Adrenal gland (tissue), 12 donors: ENCODE measurements around the gene LRRC14B. TPM values are rescaled to one million over a fixed set of nuclear protein-coding genes. Genes with fewer than 3 reads are reported as not detected.

Experiments used
- DNase-seq, 7 donors: peaks; one replicate each; pipeline ENCODE4 v3.0.0-alpha.2; 2019 to 2020
- H3K27ac ChIP-seq, 5 donors: fragments of 200-600 bp; sonication (generic) in 4 of 5; 1 replicate in 3 of 5; 2 replicates in 2 of 5; pipeline versions ENCODE4 v1.5.1 to v1.8.0; 2016 to 2020; ENCODE audit warnings: mild to moderate bottlenecking in 1 of 5
- H3K27me3 ChIP-seq: fragments of 200-600 bp; 2 replicates; pipeline ENCODE4 v1.8.0; 2021
- H3K36me3 ChIP-seq, 2 donors: fragments of 200-600 bp; replicated peaks in 1 of 2; 1 replicate in 1 of 2; 2 replicates in 1 of 2; pipeline versions ENCODE4 v1.5.1 to v1.8.0; 2018 to 2022
- H3K4me1 ChIP-seq, 2 donors: fragments of 200-600 bp; replicated peaks in 1 of 2; 1 replicate in 1 of 2; 2 replicates in 1 of 2; pipeline versions ENCODE4 v1.5.1 to v1.8.0; 2018 to 2021
- H3K4me3 ChIP-seq, 4 donors: fragments of 200-600 bp; sonication (generic) in 3 of 4; one replicate each; pipeline ENCODE4 v1.5.1; 2016 to 2018
- H3K9me3 ChIP-seq, 3 donors: fragments of 200-600 bp; sonication (generic) in 1 of 3; replicated peaks in 1 of 3; 1 replicate in 2 of 3; 2 replicates in 1 of 3; pipeline versions ENCODE4 v1.5.1 to v1.8.0; 2016 to 2021
- POLR2A ChIP-seq, 2 donors: fragments of 450-650 bp; IDR thresholded peaks; one replicate each; pipeline ENCODE4 v1.6.1; 2017; ENCODE audit warnings: antibody characterized with exemption in 2 of 2, mild to moderate bottlenecking in 2 of 2, moderate library complexity in 1 of 2
- WGBS, 4 donors: extraction: QIAGEN DNeasy Blood & Tissue Kit in 2 of 4; methylation state at CpG; one replicate each; pipeline versions ENCODE4 v1.1.5 to v1.1.7; 2013 to 2017; 5-methylcytosine and 5-hydroxymethylcytosine counted together
- intact Hi-C, 2 donors: fragments of 100-400 bp; cut with DNase I; formaldehyde crosslinking; loops; one replicate each; pipeline versions ENCODE4 v1.14.1 to v1.15.0; 2022 to 2023
- polyA plus RNA-seq, 3 donors: library from polyadenylated mRNA; stranded (reverse); fragments of 200-250 nt in 2 of 3; fragments of 350-450 nt in 1 of 3; fragmentation: Illumina TruSeq in 1 of 3; extraction: RNeasy Lipid Tissue Mini Kit (QIAGEN cat#74804) in 1 of 3; gene quantifications; one replicate each; pipeline ENCODE4 v1.2.3, GENCODE V29; 2013 to 2014
- total RNA-seq, 9 donors: library from RNA; depleted of rRNA in 4 of 9; stranded (reverse); fragments of >200 nt in 4 of 9; fragments of 120-200 nt in 1 of 9; fragmentation: NEBNext Ultra II Directional in 1 of 9; extraction: Animal tissue kit (Norgen Biotek cat#: 25700) in 1 of 9; gene quantifications; one replicate each; pipeline versions ENCODE4 v1.1.0 to v1.2.4, GENCODE V29; 2013 to 2023
- TF ChIP-seq, protein P1 (sequence below), 6 experiments: fragments of 450-650 bp in 4 of 6; fragments of 200-600 bp in 2 of 6; sonication (generic) in 1 of 6; IDR thresholded peaks; 1 replicate in 5 of 6; 2 replicates in 1 of 6; pipeline versions ENCODE4 v1.5.1 to v1.8.0; 2016 to 2021; ENCODE audit warnings: antibody characterized with exemption in 6 of 6, mild to moderate bottlenecking in 2 of 6, moderate library complexity in 1 of 6
- donor health status: healthy with polysubstance abuse.
- donor health status: Bipolar disorder and iron deficiency.
- donor health status: DM: yes; HTN: yes; CAD: no.
- donor health status: DM: no; HTN: no; CAD: no.
- donor health status: DM: no; HTN: no; CAD: no.
- donor health status: DM: yes; HTN: yes; CAD: no.

LRRC14B gene
- total and polyA plus RNA-seq, 12 donors: 0.11 TPM; not detected in 11

DNA sequence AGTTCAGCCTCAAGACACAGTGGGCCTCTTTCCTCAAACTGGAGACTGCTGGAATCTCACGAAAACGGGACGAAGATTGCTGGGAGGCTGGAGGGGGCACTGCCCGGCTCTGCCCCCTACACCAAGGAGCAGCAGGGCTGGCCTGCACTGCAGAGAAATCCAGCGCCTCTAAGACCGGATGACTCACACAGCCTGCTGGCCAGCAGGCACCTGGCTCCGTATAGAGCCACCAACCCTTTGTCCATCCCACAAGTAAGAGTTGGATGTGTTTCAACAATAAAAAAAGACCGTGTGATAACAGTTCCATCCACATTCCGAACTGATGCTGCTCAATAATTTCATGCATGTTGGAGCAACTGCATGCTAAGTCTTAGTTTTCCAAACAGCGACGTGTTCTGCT lies 15.1 kb downstream of the LRRC14B start:
- Histone ChIP-seq H3K4me3 (no peak overlapping the region), H3K27ac (peak overlapping the region in 1 of 5 donors; percentile 31), H3K9me3 (no peaks in the 10 kb centered on the region), H3K27me3 (no peaks in the 10 kb centered on the region), H3K4me1 (peaks cover 0 to 17% of the 10 kb centered on the region in 2 donors), H3K36me3 (peaks cover 0 to 20% of the 10 kb centered on the region in 2 donors)
- intact Hi-C loops: no loop called here
- TF ChIP-seq POLR2A (IDR thresholded peaks at IDR 0.05): no peak
- TF ChIP-seq, protein P1, sequence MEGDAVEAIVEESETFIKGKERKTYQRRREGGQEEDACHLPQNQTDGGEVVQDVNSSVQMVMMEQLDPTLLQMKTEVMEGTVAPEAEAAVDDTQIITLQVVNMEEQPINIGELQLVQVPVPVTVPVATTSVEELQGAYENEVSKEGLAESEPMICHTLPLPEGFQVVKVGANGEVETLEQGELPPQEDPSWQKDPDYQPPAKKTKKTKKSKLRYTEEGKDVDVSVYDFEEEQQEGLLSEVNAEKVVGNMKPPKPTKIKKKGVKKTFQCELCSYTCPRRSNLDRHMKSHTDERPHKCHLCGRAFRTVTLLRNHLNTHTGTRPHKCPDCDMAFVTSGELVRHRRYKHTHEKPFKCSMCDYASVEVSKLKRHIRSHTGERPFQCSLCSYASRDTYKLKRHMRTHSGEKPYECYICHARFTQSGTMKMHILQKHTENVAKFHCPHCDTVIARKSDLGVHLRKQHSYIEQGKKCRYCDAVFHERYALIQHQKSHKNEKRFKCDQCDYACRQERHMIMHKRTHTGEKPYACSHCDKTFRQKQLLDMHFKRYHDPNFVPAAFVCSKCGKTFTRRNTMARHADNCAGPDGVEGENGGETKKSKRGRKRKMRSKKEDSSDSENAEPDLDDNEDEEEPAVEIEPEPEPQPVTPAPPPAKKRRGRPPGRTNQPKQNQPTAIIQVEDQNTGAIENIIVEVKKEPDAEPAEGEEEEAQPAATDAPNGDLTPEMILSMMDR (IDR thresholded peaks at IDR 0.05): no peak
- WGBS, 4 donors: 55 to 78% (median 65%) methylated on average over 11 of the region's 11 CpGs
- DNase-seq: peak in 6 of 7 donors; percentile 63 to 79 (median 70)

DNA sequence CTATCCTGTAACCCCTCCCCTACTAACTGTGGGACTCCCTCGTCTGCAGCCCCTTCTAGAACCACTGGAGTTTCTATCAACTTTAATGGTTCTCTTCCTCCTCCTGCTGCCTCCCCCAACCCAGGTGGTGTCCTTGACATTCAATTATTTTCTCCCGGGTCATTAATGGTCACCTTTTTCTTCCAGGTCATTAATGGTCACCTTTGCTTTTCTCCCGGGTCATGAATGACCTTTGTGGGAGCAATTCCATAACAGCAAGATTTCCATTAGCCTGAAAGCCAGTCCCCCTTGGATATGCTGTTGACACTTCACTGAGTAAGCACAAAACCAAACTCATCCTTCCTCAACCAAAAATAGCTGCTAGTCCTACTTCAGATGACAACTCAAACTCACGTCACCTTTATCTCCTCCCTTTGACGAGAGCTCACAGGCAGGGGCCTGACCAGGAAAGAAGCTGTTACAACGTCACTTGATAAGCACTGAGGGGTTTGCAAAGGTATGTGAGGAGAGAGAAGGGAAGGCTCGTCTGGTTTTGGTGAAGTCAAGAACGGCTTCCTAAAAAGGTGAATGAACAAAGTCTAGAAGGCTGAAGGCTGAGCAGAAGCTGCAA lies 15.7 kb downstream of the LRRC14B start:
- Histone ChIP-seq H3K36me3 (peaks cover 0 to 20% of the 10 kb centered on the region in 2 donors), H3K27ac (peak overlapping the region in 1 of 5 donors; percentile 31), H3K4me1 (peaks cover 0 to 17% of the 10 kb centered on the region in 2 donors), H3K9me3 (no peaks in the 10 kb centered on the region), H3K4me3 (no peak overlapping the region), H3K27me3 (no peaks in the 10 kb centered on the region)
- intact Hi-C loops: no loop called here
- WGBS, 4 donors: 76 to 87% (median 80%) methylated on average over 8 of the region's 8 CpGs
- peak in 1 of 7 donors; percentile 9 for DNase-seq
- TF ChIP-seq, protein P1 (IDR thresholded peaks at IDR 0.05): no peak
- no peak for TF ChIP-seq POLR2A (IDR thresholded peaks at IDR 0.05)

DNA sequence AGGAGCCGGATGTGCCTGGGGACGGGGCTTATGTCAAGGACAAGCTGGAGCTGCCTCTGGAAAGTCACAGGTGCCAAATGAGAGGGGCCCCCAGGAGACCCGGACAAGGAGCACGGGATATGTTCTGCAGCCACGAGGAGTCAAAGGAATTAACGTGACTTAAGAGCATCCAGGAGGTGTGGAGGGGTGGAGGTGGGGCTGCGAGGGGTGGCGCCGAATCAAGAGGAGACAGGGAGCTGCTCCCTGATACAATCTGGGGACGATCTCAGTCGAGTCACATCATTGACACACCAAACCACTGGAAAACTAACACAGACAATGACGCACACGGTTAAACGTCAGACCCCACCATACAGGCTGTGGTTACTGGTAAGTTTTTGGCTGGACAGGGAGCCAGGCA lies 16.3 kb downstream of the LRRC14B start:
- peaks cover 0 to 17% of the 10 kb centered on the region in 2 donors for H3K4me1 ChIP-seq

DNA sequence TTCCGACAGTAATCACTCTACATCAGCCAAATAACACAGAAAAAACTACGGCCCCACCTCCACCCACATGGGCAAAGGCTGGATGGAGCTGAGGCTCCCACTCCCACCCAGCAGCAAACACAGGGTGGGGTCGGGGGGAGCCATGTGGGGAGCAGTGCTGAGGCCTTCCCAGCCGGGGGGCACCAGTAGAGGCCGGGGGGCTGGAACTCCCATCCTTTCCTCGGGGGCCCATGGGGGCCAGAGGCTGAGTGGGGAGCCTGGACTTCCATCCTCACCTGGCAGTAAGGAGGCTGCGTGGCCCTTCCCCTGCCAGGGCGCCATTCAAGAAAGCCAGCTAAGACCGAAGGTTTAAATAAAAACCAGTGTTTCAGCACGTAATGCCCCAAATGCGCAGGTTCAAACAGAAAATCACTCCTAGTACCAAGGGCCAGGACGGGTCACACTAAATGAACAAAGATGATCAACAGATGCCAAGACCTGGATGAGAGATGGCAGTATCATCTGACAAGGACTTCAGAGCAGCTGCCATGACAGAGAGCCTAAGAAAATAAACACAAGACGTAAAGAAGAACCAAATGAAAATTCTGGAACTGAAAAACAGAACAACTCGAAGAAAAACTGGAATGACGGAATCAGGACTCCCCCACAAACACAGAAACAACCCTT lies 17.3 kb downstream of the LRRC14B start:
- no peak for DNase-seq
- peaks cover 0 to 18% of the 10 kb centered on the region in 2 donors for H3K36me3 ChIP-seq
- no peaks in the 10 kb centered on the region for H3K9me3 ChIP-seq

More for the DNA sequence above, 16.3 kb downstream of the LRRC14B start:
- 86 to 92% (median 87%) methylated on average over 14 of the region's 14 CpGs for WGBS, 4 donors
- Histone ChIP-seq H3K27ac (no peak overlapping the region), H3K36me3 (peaks cover 0 to 20% of the 10 kb centered on the region in 2 donors), H3K4me3 (no peak overlapping the region), H3K9me3 (no peaks in the 10 kb centered on the region), H3K27me3 (no peaks in the 10 kb centered on the region)
- peak in 1 of 7 donors; percentile 5 for DNase-seq
- TF ChIP-seq, protein P1 (IDR thresholded peaks at IDR 0.05): no peak
- TF ChIP-seq POLR2A (IDR thresholded peaks at IDR 0.05): no peak
- intact Hi-C loops: no loop called here

More for the DNA sequence above, 17.3 kb downstream of the LRRC14B start:
- Histone ChIP-seq H3K4me1 (peaks cover 0 to 17% of the 10 kb centered on the region in 2 donors), H3K4me3 (no peak overlapping the region), H3K27ac (no peak overlapping the region), H3K27me3 (no peaks in the 10 kb centered on the region)
- intact Hi-C loops: no loop called here
- WGBS, 4 donors: 88 to 93% (median 91%) methylated on average over 11 to 15 of the region's 15 CpGs
- TF ChIP-seq, protein P1 (IDR thresholded peaks at IDR 0.05): no peak
- TF ChIP-seq POLR2A (IDR thresholded peaks at IDR 0.05): no peak
